CD4-positive, alpha-beta T cell treated with Interleukin-10 for 1 hour (primary cell): ENCODE results near the gene MAP6.

Experiments
- DNase-seq: peaks from one replicate; pipeline ENCODE4 v3.0.0-alpha.2; 2020

The MAP6 gene

GRCh38 chr11:75627906-75628668 lies 40.8 kb downstream of the MAP6 start:
- no peak for DNase-seq

DNA sequence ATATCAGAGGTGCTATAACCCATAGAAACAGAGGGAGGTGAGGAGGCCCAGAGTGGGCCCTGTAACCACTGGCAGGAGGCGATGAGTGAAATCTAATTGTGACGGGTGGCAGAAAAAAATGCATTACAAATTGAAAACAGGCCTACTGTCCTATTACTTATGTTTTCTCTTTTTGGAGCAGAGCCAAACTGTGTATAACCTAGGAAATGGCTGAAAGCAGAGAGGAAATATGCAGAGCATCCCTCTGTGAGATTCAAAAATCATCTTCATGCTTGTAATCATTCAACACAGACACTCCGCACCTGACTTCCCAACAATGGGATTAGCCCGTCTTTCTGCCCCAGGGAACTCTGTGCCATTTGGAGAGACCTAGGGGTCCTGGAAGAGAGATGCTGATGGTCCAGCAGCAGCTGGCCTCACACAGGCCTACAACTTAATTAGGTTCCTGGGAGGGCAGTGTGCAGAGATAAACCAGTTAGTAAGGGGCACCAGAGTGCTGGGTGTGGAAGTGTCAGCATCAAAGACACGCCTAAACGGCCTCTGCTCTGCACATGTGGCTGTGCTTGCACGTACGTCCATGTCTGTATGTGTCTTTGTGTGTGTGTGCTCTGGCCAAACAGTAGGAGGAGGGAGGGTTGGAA lies 41.8 kb downstream of the MAP6 start:
- DNase-seq = no peak

- DNase-seq = no peak
Measured at GRCh38 chr11:75625991-75626888, 42.6 kb downstream of the MAP6 start.

DNA sequence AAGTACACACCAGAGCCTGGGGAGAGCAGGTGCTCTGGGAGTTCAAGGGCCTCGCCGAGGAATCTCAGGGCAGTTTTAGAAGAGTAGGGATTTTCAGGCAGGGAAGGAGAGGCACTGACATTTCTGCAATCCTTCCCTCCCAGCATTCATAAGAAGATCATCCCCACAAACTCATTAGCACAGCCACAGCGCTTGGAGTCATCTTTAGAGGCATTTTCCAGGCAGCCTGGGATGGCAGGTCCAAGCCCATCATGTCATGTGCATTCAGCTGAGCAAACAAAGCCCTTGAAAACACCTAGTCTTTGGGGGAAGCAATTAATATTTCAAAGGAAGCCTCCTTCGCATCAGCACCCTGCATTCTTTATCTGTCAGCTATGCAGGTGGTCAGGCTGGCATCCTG lies 43.8 kb downstream of the MAP6 start:
- DNase-seq = no peak

DNA sequence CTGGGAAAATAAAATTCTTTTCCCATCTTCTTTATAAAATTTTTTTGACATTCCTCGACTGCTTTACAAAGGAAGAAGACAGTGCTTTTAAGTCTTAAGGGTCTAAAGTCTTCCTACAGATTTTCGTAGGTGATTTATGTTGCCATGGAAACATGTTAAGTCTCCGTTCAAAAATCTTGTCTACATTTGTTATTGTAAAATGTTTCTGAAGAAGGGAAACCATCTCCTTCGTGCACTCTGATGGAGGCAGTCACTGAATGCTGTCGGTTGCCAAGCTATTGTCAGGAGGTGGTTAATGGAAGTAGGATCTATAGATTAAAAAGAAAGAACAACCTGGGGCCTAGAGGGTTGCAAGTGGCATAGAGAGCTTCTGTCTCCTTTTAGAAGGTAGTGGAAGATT lies 52.6 kb downstream of the MAP6 start:
- no peak for DNase-seq

GRCh38 chr11:75615751-75616150 lies 53.1 kb downstream of the MAP6 start:
- no peak for DNase-seq

DNA sequence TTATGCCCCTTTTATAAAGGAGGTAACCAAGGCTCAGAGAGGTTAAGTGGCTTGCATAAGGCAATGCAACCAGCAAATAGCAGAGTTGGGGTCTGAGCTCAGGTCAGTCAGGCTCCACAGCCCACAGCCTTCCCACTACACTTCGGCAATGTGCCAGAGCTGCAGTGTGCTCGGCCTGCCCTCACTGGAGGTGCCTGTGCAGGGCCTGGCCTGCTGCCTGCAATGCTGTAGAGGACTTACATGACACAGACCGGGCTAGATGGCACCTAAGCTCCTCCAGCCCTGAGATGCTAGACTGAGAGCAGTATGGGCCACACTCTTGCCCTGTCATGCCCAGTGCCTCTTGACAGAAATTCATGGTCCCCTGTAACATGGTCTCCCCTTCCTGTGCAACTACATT lies 57.0 kb downstream of the MAP6 start:
- DNase-seq = no peak

DNA sequence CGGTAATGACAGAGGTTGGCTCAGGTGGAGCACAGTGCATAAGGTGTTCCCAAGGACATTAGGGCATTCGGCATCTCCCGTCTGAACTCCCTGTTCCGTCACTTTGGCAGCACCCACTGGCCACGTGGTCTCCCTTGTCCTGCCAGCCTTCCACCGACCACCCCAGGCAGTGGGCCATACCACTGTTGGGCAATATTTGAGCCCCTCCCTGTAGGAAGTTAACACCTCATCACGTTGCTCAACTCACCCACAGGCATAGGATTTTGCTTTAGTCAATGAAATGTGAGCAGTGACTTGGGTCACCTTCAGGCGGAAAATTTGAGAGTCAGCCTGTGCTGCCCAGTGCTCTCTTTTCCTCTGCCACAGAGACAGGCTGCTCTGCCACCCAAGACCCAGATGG lies 62.7 kb downstream of the MAP6 start:
- DNase-seq = no peak

DNA sequence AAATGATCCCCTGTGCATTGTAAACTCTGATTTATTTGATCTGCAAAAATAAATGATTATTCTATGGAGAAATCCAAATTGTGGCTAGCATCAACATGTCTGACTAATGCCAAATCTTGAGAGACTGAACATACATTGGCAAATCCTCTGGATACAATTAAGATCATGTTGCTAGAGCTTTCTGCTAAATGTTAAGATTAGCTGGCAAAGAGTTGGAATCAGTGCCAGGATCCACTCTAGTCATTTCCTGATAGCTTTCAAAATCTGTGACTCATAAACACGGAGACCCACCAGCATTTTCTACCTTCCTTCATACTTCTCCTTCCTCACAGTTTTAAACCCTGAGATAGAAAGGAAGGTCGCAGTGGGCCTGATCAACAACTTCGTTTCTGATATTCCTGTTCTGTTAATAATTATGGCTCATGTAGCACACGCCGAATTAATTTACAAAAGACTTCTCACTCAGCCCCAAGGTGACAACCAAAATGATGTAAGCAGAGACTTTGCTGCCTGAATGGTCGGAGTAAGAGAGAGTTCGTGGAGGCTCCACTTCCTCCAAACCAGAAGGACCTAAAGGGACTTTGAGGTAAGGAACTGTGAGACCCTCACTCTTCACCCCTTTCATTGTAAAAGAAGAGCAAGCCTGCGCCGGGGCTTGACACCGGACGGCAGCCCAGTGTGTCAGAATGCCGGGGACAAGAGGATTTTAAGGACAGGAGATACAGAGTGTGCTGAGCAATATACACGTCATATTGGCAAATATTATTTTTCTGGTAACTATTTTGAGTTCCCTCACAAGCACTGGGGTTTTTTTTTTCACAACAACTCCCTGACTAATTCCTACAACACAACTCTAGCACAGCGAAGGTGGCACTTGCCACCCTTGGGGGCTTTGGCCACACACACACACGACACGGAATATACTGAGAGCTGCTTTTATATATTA lies 64.8 kb downstream of the MAP6 start:
- DNase-seq = no peak

DNA sequence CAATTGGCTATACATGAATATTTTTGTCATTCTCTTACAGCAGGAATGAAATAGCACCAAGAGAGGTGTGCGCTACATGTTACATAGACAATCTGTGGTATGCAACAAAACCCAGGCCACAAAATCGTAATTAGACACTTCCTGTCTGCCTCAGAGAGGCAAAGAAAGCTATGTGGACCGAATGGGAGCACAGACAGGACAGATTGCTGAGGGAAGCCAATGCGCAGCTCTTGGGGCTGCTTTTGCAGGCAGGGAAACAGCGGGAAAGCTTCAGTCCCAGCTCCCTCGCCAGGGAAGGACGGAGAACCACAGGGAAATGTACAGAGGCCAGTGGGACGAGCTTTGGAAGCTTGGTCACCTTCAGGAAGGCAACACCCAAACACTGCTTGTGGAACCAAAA lies 65.9 kb downstream of the MAP6 start:
- no peak for DNase-seq

- DNase-seq = no peak
Measured at GRCh38 chr11:75601494-75601893, 67.3 kb downstream of the MAP6 start.

DNA sequence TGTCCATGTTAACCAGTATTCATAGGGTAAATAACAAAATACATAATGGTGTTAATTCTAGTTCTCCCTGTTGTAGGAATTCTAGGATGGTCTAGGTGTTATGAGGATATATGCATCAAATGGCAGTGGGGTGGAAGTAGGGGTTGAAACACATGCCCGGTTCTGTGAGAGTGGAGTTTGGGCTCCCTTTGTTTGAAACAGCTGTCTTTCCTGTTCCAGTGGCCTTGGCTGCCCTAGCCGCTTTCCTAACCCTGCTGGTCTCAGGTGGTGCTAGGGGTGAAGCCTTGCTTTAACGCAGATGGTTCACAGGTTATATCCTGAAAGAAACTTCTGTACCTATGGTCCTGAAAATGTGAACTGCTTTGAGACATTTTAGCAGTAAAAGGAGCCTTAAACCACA lies 68.5 kb downstream of the MAP6 start:
- DNase-seq = no peak

- no peak for DNase-seq
Measured at GRCh38 chr11:75598900-75599299, 69.9 kb downstream of the MAP6 start.

- no peak for DNase-seq
Measured at GRCh38 chr11:75598264-75598663, 70.6 kb downstream of the MAP6 start.

DNA sequence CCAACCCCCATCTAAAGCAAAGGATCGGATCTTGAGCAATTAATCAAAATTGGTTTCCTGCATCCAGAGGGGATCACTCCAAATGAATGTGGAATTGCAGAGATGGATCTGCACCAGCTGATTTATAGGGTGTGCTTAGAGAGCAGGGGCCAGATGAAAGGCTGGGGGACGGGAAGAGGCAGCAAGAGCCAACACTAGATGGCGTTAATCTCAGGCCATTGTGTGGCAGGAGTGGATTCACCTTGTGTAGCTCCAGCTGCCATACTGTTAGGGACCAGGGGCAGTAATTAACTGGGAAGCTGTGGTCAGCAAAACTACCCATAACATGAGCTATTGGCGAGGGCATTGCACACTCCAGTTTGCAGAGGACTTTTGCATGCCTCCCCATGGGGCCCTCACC lies 71.2 kb downstream of the MAP6 start:
- no peak for DNase-seq

GRCh38 chr11:75596914-75597313 lies 71.9 kb downstream of the MAP6 start:
- DNase-seq = no peak

GRCh38 chr11:75595429-75595828 lies 73.4 kb downstream of the MAP6 start:
- no peak for DNase-seq

DNA sequence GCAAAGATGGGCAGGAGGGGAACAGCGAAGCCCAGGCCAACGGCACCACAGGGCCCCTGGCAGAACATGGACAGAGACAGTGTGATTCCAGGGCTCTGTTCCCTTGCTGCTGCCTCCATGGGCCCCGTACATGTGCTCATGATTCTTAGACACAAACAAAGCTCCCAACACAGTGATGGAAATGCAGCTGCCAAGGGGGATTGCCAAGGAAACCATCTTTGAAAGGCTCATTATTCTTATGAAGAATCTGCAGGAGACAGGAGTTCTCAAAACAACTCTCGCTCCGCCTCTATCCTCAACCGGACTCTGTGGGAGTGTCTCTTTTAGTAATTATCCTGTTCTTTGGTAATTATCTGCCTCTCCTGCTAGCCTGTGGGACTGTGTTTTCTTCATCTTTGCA lies 74.6 kb downstream of the MAP6 start:
- no peak for DNase-seq

DNA sequence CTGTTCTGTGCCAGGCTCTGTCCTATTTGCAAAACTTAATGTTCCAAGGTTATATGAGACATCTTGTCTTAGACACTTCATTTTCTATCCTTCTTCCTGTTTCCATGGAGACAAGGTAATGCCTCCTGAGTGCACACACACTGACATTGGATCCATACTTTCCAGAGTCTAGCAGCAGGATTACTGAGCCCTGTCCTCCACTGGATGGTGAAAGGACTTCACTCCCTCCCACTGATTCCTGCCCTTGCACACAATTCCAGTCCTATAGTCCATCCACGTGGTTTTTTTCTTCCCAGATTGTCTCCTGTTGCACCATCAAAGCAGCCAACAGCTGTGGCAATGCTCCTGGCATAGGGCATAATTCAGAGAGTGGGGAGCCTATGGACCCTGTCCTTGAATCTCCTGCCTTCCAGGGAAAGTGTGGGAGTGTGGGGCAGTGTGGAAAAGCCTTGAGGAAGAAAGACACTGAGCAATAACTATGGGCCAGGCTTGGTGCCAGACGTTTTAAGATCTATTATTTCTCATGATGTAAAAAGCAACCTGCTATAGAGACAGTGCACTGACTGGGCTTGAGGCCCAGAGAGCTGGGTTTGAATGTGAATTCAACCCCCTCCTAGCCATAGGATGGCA lies 75.4 kb downstream of the MAP6 start:
- DNase-seq = no peak

DNA sequence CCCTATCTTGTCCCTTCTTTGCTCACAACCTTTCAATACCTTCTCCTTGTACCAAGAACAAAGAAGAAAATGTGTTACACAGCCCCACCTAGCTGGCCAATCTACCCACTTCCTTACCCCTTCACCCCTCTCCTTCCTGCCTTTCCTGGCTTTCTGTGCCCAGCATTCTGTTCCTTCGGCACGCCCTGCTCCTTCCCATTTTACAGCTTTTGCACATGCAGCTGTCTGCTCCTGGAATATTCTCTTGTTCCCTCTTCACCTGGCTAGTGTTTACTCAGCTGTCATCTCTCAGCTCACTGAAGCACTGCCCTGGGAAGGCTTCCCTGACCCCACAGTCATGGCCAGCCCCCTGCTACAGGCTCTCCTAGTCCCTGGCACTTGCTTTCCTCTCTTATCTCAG lies 76.1 kb downstream of the MAP6 start:
- no peak for DNase-seq

- DNase-seq = no peak
Measured at GRCh38 chr11:75591966-75592365, 76.9 kb downstream of the MAP6 start.

- DNase-seq = no peak
Measured at GRCh38 chr11:75591371-75591770, 77.5 kb downstream of the MAP6 start.
